Heart left ventricle (tissue), 16 donors: Measurements from ENCODE around the gene PEX26. TPM values are rescaled to one million over a fixed set of nuclear protein-coding genes. Genes with fewer than 3 reads are reported as not detected.

Experiments
- ATAC-seq, 4 donors: fragments of 200-7000 bp; cut with Tn5 transposase; one replicate each; pipeline ENCODE4 v1.9.1; 2020 to 2022; ENCODE audit warnings: moderate library complexity in 4 of 4, mild to moderate bottlenecking in 3 of 4, moderate number of reproducible peaks in 1 of 4
- DNase-seq, 5 donors: peaks; one replicate each; pipeline ENCODE4 v3.0.0-alpha.2; 2020
- H3K27ac ChIP-seq, 12 donors: fragments of 200-600 bp; sonication (generic) in 4 of 12; one replicate each; pipeline versions ENCODE4 v1.5.0 to v1.8.0; 2016 to 2022; ENCODE audit warnings: mild to moderate bottlenecking in 2 of 12
- H3K27me3 ChIP-seq, 9 donors: fragments of 200-600 bp; sonication (generic) in 2 of 9; one replicate each; pipeline versions ENCODE4 v1.5.1 to v1.8.0; 2016 to 2022; ENCODE audit warnings: mild to moderate bottlenecking in 3 of 9
- H3K36me3 ChIP-seq, 9 donors: fragments of 200-600 bp; sonication (generic) in 2 of 9; one replicate each; pipeline versions ENCODE4 v1.5.0 to v1.8.0; 2018 to 2022; ENCODE audit warnings: mild to moderate bottlenecking in 2 of 9
- H3K4me1 ChIP-seq, 12 donors: fragments of 200-600 bp; sonication (generic) in 4 of 12; one replicate each; pipeline versions ENCODE4 v1.5.0 to v1.8.0; 2016 to 2022; ENCODE audit warnings: mild to moderate bottlenecking in 3 of 12
- H3K4me3 ChIP-seq, 12 donors: fragments of 200-600 bp; sonication (generic) in 4 of 12; one replicate each; pipeline versions ENCODE4 v1.5.0 to v1.8.0; 2017 to 2022; ENCODE audit warnings: mild to moderate bottlenecking in 9 of 12, moderate library complexity in 4 of 12
- H3K9me3 ChIP-seq, 12 donors: fragments of 200-600 bp; sonication (generic) in 4 of 12; one replicate each; pipeline versions ENCODE4 v1.5.0 to v1.8.0; 2016 to 2022; ENCODE audit warnings: mild to moderate bottlenecking in 1 of 12
- POLR2A ChIP-seq, 2 donors: fragments of 450-650 bp; IDR thresholded peaks; one replicate each; pipeline ENCODE4 v1.6.1; 2017; ENCODE audit warnings: antibody characterized with exemption in 2 of 2, mild to moderate bottlenecking in 2 of 2, moderate library complexity in 2 of 2
- WGBS, 4 donors: extraction: QIAGEN DNeasy Blood & Tissue Kit in 2 of 4; methylation state at CpG; one replicate each; pipeline versions ENCODE4 v1.1.5 to v1.1.7; 2013 to 2018; 5-methylcytosine and 5-hydroxymethylcytosine counted together
- intact Hi-C, 10 donors: fragments of 100-400 bp; cut with DNase I; formaldehyde crosslinking; loops; one replicate each; pipeline versions ENCODE4 v1.11.1 to v1.14.2; 2022
- long read RNA-seq, 3 donors: library from polyadenylated mRNA; unstranded; transcript quantifications; one replicate each; pipeline ENCODE4 v2.0.0, GENCODE V29; 2020 to 2021
- polyA plus RNA-seq, 2 donors: library from polyadenylated mRNA; stranded (reverse); fragments of 200-250 nt; gene quantifications; one replicate each; pipeline ENCODE4 v1.2.3, GENCODE V29; 2013
- total RNA-seq, 9 donors: library from RNA; depleted of rRNA in 2 of 9; stranded (reverse); fragments of >200 nt in 2 of 9; fragmentation: NEBNext Ultra II Directional in 3 of 9; extraction: Animal tissue kit (Norgen Biotek cat#: 25700) in 3 of 9; gene quantifications; one replicate each; pipeline versions ENCODE4 v1.1.0 to v1.2.4, GENCODE V29; 2016 to 2023
- TF ChIP-seq, protein P1 (sequence below), 12 donors: fragments of 200-600 bp; sonication (generic) in 4 of 12; IDR thresholded peaks; one replicate each; pipeline versions ENCODE4 v1.5.0 to v1.8.0; 2018 to 2022; ENCODE audit warnings: antibody characterized with exemption in 12 of 12, mild to moderate bottlenecking in 5 of 12
- donor health status: ischemic (EF 13 %, LVEDD 7.1; RV severe dilation, severe dysfunction).
- donor health status: healthy with polysubstance abuse.
- donor health status: DM: no; HTN: yes; CAD: no.
- donor health status: DM: no; HTN: no; CAD: no.
- donor health status: ischemic (EF 25% LVEDD 6.9; RV normal size, moderate dysfunction).
- donor health status: ischemic (EF 25% LVEDD 5.7; RV mildly dilated, moderate dysfunction).
- donor health status: healthy.
- donor health status: DM: yes; HTN: yes; CAD: no.
- donor health status: ischemic (EF 35%, LVEDD 5.7; RV mildly dilated, moderate dysfunction).
- donor health status: nonischemic (EF 11% LVEDD 7.7; RV severe dilation, severe dysfunction).
- donor health status: DM: yes; HTN: yes; CAD: no.
- donor health status: PGD.
- donor health status: ischemic (EF 29% LVEDD 5.4; RV normal size, mild dysfunction).
- donor health status: nonischemic (EF 23%, LVEDD 6.1; RV moderate dilation, normal function).

The PEX26 gene
- total RNA-seq, result 10 to 100 TPM; 15.8 to 27.3 (median 22.0) TPM
- polyA plus RNA-seq, result 10 to 100 TPM; 11.7 to 21.9 TPM
- long read RNA-seq, donor 1, full-length matches to known transcripts, result 2 of 6 reads
- long read RNA-seq, donor 1, partial matches to known transcripts, result 0 of 6 reads
- long read RNA-seq, donor 1, other reads (novel, unspliced or antisense), result 4 of 6 reads
- long read RNA-seq, donor 2, full-length matches to known transcripts, result 7 of 12 reads
- long read RNA-seq, donor 2, partial matches to known transcripts, result 0 of 12 reads
- long read RNA-seq, donor 2, other reads (novel, unspliced or antisense), result 5 of 12 reads
- long read RNA-seq, donor 3, full-length matches to known transcripts, result 5 of 10 reads
- long read RNA-seq, donor 3, partial matches to known transcripts, result 0 of 10 reads
- long read RNA-seq, donor 3, other reads (novel, unspliced or antisense), result 5 of 10 reads

DNA sequence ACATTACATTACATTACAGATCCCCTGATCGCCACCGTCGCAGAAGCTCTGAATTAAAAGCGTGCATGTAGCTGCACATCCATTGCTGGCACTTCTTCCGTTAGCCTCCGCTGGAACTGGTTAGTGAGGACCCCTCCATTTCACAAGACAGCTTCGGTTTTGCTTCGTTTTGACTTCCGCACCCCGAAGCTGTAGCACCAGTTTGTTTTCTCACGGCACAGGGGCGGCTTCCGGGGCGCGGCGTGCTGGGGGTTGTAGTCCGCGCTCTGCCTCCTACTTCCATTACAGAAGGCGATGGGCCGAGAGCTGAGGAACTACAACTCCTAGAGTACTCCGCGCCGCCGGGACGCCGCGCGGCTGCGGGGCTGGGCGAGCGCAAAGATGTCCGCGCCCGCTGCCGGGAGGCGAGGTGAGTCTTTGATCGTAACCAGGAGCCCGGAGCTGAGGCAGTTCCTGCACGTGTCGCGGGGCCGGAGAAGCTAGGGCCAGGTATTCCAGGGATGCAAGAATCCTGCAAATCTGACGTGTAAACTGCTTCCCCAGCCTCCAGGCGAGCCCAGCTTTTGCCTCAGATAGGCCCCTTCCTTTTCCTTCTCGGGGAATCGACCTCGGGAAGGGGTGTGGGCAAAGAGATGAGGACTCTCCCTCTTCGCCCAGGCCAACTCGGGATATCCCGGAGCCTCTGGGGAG lies at the start of gene PEX26:
PEX26 (plus strand) TSS at position 352 of the 690 bp plus-strand sequence. CDS start 387 bp downstream, outside the sequence.
- 0 to 1% (median 0%) methylated on average over 33 to 50 of the region's 50 CpGs for WGBS, 4 donors
- peak in 1 of 2 donors; percentile 63 for TF ChIP-seq POLR2A (IDR thresholded peaks at IDR 0.05)
- TF ChIP-seq, protein P1, sequence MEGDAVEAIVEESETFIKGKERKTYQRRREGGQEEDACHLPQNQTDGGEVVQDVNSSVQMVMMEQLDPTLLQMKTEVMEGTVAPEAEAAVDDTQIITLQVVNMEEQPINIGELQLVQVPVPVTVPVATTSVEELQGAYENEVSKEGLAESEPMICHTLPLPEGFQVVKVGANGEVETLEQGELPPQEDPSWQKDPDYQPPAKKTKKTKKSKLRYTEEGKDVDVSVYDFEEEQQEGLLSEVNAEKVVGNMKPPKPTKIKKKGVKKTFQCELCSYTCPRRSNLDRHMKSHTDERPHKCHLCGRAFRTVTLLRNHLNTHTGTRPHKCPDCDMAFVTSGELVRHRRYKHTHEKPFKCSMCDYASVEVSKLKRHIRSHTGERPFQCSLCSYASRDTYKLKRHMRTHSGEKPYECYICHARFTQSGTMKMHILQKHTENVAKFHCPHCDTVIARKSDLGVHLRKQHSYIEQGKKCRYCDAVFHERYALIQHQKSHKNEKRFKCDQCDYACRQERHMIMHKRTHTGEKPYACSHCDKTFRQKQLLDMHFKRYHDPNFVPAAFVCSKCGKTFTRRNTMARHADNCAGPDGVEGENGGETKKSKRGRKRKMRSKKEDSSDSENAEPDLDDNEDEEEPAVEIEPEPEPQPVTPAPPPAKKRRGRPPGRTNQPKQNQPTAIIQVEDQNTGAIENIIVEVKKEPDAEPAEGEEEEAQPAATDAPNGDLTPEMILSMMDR (IDR thresholded peaks at IDR 0.05), result no peak
- ATAC-seq, result peak; percentile 96 to 99 (median 98)
- peak within 1 kb of the TSS; percentile 27 to 90 (median 87) for H3K27ac ChIP-seq
- peaks cover 0 to 37% (median 32%) of the 10 kb centered on the region in 9 donors for H3K36me3 ChIP-seq
- peak within 1 kb of the TSS; percentile 66 to 99 (median 88) for H3K4me3 ChIP-seq
- intact Hi-C loops, result loop anchor here (2.0 to 10.0 kb wide), 15 partner anchors 53 to 343 kb away; partner anchors contain the start of gene MICAL3 (in 3 of the 10)
- no peaks in the 10 kb centered on the region for H3K9me3 ChIP-seq
- peak; percentile 95 to 97 (median 95) for DNase-seq
- H3K27me3 ChIP-seq, result no peaks in the 10 kb centered on the region
- peaks cover 3 to 37% (median 26%) of the 10 kb centered on the region in 12 donors for H3K4me1 ChIP-seq

DNA sequence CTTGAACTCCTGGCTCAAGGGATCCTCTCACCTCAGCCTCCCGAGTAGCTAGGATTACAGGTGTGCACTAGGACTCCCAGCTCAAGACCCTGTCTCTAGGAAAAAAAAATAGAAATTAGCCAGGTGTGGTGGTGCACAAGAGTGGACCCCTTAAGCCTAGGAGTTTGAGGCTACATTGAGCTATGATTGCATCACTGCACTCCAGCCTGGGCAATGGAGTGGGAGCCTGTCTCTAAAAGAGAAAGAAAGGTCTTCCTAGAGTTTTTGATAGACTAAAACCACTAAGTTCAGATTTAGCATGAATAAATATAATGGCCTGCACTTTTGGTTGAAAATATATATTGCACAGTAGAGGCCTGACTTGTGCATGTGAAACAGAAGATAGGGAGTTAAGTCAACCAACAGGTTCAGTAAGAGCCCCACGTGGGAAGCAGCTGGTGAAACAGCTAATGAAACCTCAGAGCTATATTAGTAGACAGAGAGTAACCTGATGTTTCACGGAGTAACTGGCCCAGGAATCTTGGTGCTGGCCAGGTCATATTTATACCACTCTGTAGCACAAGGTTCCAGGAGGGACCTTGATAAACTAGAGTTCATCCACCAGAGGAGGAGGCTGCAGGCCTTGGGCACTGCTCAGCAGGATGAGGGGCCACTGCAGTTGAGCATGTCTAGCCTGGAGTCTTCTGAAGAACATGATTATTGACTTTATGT lies 48.8 kb upstream of the PEX26 start:
- Histone ChIP-seq H3K27me3 (peaks cover 0 to 23% (median 0%) of the 10 kb centered on the region in 9 donors), H3K4me1 (peaks cover 0 to 42% (median 19%) of the 10 kb centered on the region in 12 donors), H3K9me3 (no peaks in the 10 kb centered on the region), H3K36me3 (no peaks in the 10 kb centered on the region), H3K27ac (peak overlapping the region in 1 of 12 donors; percentile 48), H3K4me3 (no peak overlapping the region)
- peak in 2 of 4 donors; percentile 10 to 29 for ATAC-seq
- 44 to 66% (median 56%) methylated on average over 2 to 3 of the region's 3 CpGs for WGBS, 4 donors
- no peak for TF ChIP-seq POLR2A (IDR thresholded peaks at IDR 0.05)
- TF ChIP-seq, protein P1 (IDR thresholded peaks at IDR 0.05), result no peak
- DNase-seq, result peak in 1 of 5 donors; percentile 13
- intact Hi-C loops, result loop anchor here in 4 of 10 donors (5.0 to 10.0 kb wide), 4 partner anchors 38 to 197 kb away; partner anchors contain the start of gene PEX26 (in 3 of the 4)

DNA sequence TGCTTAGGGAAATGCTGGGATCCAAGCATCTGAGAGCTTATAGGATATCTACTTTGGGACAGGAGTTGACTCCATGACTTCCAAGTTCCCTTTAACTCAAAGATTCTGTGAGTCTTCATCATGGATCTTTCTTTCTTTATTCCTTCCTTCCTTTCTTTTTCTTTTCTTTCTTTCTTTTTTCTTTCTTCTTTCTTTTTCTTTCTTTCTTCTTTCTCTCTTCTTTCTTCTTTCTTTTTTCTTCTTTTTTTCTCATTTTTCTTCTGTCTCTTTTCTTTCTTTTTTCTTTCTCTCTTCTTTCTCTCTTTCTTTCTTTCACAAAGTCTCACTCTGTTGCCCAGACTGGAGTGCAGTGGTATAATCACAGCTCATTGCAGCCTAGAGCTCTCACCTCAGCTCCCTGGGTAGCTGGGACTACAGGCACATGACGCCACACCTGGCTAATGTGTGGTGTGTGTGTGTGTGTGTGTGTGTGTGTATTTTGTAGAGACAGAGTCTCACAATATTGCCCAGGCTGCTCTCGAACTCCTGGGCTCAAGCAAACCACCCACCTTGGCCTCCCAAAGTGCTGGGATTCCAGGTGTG lies 48.0 kb upstream of the PEX26 start:
- DNase-seq, result no peak
- no peaks in the 10 kb centered on the region for H3K36me3 ChIP-seq
- H3K9me3 ChIP-seq, result no peaks in the 10 kb centered on the region
- no peak overlapping the region for H3K4me3 ChIP-seq
- H3K4me1 ChIP-seq, result peaks cover 0 to 44% (median 16%) of the 10 kb centered on the region in 12 donors
- no peak overlapping the region for H3K27ac ChIP-seq
- intact Hi-C loops, result loop anchor here in 5 of 10 donors (5.0 to 10.0 kb wide), 4 partner anchors 38 to 197 kb away; partner anchors contain the start of gene PEX26 (in 3 of the 5)
- 88 to 91% (median 90%) methylated on average over 2 of the region's 2 CpGs for WGBS, 4 donors
- TF ChIP-seq POLR2A (IDR thresholded peaks at IDR 0.05), result no peak
- TF ChIP-seq, protein P1 (IDR thresholded peaks at IDR 0.05), result no peak
- no peak for ATAC-seq
- peaks cover 0 to 15% (median 0%) of the 10 kb centered on the region in 9 donors for H3K27me3 ChIP-seq
